ENCODE measurements around the gene NOL4L. TPM values are rescaled to one million over a fixed set of nuclear protein-coding genes. Genes with fewer than 3 reads are reported as not detected.

NOL4L gene
- total RNA-seq, 1 experiment from 2014 or later = 31.7 TPM

GRCh38 chr20:32607324-32607723, 22.2 kb upstream of the NOL4L start:
- peaks cover 5% of the 10 kb centered on the region for H3K27me3 Mint-ChIP-seq (ENCODE audit: low read depth)
- WGBS (ENCODE audit: extremely low coverage, insufficient read length, low lambda C conversion rate) = no CpG with 5 or more reads among the region's 8 CpGs

More at GRCh38 chr20:32607324-32607723, 22.2 kb upstream of the NOL4L start:
- H4K5ac ChIP-seq (ENCODE audit: insufficient read length, low read depth, low read length) = no peak overlapping the region
- no peaks in the 10 kb centered on the region for H3K27me3 ChIP-seq (ENCODE audit: insufficient read depth, low read length)
- no peak overlapping the region for H2BK20ac ChIP-seq (ENCODE audit: low read depth, low read length, poor library complexity, severe bottlenecking)
- H3K4ac ChIP-seq (ENCODE audit: low read depth, low read length) = no peak overlapping the region
- H2BK12ac ChIP-seq (ENCODE audit: insufficient read length, low read depth, low read length) = no peak overlapping the region
- H3K9ac ChIP-seq (ENCODE audit: extremely low read depth, insufficient read length, low read length) = no peak overlapping the region
- no peaks in the 10 kb centered on the region for H3K9me3 Mint-ChIP-seq
- H3K4me1 Mint-ChIP-seq = peaks cover 7 to 12% of the 10 kb centered on the region in 2 experiments
- no peaks in the 10 kb centered on the region for H3K23me2 ChIP-seq (ENCODE audit: insufficient read length, low read depth, low read length, poor library complexity, severe bottlenecking)
- H3T11ph ChIP-seq (ENCODE audit: low read length) = no peak overlapping the region
- no peak overlapping the region for H4K91ac ChIP-seq (ENCODE audit: insufficient read length, low read depth, low read length)
- H2BK5ac ChIP-seq (ENCODE audit: insufficient read length, low read length) = no peak overlapping the region
- H3K4me1 ChIP-seq (ENCODE audit: insufficient read depth, low read length) = no peaks in the 10 kb centered on the region
- H3K23ac ChIP-seq (ENCODE audit: insufficient read length, low read depth, low read length) = no peak overlapping the region
- no peaks in the 10 kb centered on the region for H4K20me1 ChIP-seq (ENCODE audit: control insufficient read depth, insufficient read depth, insufficient read length)
- no peak for TF ChIP-seq CTCF (conservative IDR thresholded peaks at IDR 0.05)
- no peaks in the 10 kb centered on the region for H3K36me3 Mint-ChIP-seq (ENCODE audit: insufficient read depth in 1 of 3, low read depth in 3 of 3)
- no peak overlapping the region for H3K4me2 ChIP-seq (ENCODE audit: insufficient read depth, insufficient read length, low read length)
- H3K18ac ChIP-seq (ENCODE audit: insufficient read length, low read depth, low read length) = no peak overlapping the region
- H3K56ac ChIP-seq (ENCODE audit: insufficient read length, low read depth, low read length) = no peak overlapping the region
- H2BK120ac ChIP-seq (ENCODE audit: low read depth, low read length, poor library complexity, severe bottlenecking) = no peak overlapping the region
- no peak overlapping the region for H2BK15ac ChIP-seq (ENCODE audit: low read depth, low read length)
- H3K79me2 ChIP-seq (ENCODE audit: insufficient read depth, low read length) = no peaks in the 10 kb centered on the region
- H3K4me3 Mint-ChIP-seq = no peak overlapping the region
- no peaks in the 10 kb centered on the region for H3K79me1 ChIP-seq (ENCODE audit: insufficient read depth, low read depth, low read length, poor library complexity, severe bottlenecking)
- no peak for DNase-seq
- no peak overlapping the region for H2AK5ac ChIP-seq (ENCODE audit: insufficient read length, low read length)
- no peak overlapping the region for H3K14ac ChIP-seq (ENCODE audit: insufficient read depth, low read length)
- H3K27ac Mint-ChIP-seq = no peak overlapping the region
- H4K8ac ChIP-seq (replicated peaks; ENCODE audit: insufficient read length, low read depth, low read length) = no peak overlapping the region
- no peak overlapping the region for H3K27ac ChIP-seq (ENCODE audit: insufficient read length, low read depth, low read length)
- no peaks in the 10 kb centered on the region for H3K9me3 ChIP-seq (ENCODE audit: control insufficient read depth, low read depth, low read length)
- no peak overlapping the region for H2AFZ ChIP-seq (ENCODE audit: low read length)
